HG02763 (cell line): Measurements from ENCODE around the gene CUL2.
"Not testable (repeated sequence)": the region's sequence is repeated elsewhere in the genome, so short reads cannot be mapped to it uniquely, and the experiment has no call there.

Source experiments
- ATAC-seq: cut with Tn5 transposase; IDR thresholded peaks from one replicate; pipeline ENCODE4 v1.9.1; 2021; ENCODE audit warnings: mild to moderate bottlenecking, moderate library complexity; ENCODE audit not compliant: unreplicated experiment

The CUL2 gene

DNA sequence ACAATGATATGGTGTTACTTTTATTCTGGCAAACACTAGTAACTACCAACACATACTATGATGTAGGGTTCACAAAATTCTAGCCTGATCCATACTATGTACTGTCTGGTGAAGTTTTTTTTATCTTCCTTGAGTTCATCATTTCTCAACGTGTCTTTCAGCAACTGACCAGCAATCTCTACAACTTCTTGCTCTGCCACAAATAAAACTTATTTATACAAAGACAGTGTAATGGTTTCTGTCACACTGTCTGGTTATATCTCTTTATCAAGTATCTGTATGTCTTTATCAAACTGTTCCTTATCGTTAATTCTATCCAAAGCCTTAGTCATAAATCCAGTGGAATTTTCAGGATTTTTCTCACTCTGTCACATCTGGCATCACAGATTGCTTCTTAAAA lies 69.7 kb downstream of the CUL2 start:
- no peak for ATAC-seq

GRCh38 chr10:35019041-35020024 lies 70.8 kb downstream of the CUL2 start:
- ATAC-seq, result no peak

GRCh38 chr10:35017608-35018007 lies 72.5 kb downstream of the CUL2 start:
- no peak for ATAC-seq

DNA sequence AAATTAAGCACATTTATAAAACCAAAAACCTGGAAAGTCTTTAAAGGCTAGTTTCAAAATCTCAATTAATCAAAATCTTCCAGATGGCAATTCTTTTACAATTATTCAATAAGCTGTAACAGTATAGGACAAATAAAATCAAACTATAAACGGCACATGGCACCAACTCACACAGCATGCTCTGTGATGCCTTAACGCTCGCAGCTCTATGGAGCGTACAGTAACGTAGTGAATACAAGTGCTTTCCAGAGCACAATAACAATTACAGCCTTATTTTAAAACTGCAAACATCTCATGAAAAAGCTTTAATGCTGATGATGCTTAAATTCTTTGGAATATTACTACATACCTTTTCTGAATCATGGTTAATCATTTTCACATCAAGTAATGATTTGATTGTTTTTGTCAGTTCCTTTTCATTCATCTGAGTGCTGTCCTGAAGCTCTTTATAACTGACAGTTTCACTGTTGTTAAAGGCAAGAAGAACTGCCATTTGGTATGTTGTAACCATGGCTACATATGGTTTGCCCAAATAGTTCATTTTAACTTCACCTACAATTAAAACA lies 74.2 kb downstream of the CUL2 start:
- ATAC-seq, result no peak

DNA sequence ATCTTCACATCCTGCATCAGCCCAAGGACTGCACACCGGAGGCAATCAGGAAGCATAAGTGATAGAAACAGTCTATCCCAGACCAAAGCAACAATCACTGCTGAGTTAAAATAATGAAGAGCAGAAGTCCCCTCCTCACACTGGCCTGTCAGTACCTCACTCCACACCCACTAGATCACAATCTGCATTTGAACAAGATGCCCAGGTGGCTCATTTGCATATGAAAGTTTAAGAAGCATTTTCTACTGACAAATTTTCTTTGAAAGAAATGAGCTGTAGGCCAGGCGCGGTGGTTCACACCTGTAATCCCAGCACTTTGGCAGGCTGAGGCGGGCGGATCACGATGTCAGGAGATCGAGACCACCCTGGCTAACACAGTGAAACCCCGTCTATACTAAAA lies 77.4 kb downstream of the CUL2 start:
- no peak for ATAC-seq

DNA sequence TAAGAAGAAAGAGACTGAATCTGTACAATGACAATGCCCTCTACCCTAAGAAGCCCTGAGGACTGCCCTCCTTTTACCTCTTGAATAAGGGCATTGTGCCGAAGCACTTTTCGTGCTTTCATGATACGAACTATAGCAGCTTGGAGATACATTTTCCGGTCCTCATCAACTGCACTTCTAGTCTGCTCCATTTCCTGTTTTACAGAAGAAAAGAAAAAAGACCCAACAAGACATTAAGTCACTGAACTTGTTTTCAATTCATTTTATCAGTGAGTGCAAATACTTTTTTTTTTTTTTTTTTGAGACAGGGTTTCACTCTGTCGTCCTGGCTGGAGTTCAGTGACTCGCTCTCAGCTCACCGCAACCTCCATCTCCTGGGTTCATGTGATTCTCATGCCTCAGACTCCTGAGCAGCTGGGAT lies 78.4 kb downstream of the CUL2 start:
- no peak for ATAC-seq

DNA sequence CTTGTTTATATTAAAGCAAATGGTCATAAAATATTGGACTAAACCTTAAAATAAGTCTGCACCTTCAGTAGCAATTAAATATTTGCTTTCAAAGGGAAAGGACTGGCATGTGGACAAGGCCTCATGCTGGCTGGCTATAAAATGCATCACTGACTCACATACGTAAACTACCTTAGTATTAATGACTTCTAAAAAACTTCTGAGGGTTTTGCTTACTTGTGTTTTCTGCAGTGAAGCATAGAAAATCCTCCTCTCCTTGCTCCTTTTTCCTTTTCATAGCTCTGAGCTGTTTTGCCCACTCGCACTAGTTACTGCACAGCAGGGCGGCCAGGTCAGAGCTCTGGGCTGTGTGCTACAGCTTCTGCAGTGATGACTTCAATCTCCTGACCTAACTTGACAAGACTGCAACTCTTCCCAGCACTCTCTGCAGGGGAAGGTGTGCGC lies 82.3 kb downstream of the CUL2 start:
- no peak for ATAC-seq

DNA sequence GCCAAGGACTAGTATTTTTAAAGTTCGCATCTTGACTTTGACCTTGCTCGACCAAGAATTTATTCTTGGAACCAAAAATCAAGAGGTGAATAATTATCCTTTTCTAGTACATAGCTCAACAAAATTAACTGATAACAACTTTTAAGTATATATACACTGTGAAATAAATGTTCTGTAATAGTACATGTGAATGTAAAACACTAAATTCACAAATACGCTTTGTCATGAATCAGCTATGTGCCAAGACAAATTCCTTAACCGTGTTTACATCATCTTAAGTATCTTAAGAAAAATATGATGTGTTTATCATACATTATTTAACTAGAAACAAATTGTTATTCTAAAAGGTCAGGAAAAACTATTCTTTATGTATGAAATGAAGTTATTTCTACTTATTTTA lies 83.3 kb downstream of the CUL2 start:
- no peak for ATAC-seq

DNA sequence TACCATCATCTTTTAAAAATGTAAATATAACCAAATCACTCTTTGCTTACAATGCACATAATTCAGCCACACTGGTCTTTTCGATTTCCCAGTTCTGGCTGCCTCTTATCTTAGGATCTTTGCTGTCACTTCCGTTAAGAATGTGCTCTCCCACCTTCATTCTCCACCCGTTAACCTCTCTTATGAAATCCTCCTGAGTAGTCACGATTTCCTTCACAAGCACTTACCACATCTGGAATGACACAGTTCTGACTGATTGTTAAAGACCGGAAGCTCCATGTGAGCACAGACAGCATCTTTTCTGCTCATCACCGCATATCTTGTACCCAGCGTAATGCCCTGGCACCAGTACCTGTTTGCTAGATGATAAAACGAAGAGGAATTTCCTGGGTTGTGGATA lies 84.3 kb downstream of the CUL2 start:
- no peak for ATAC-seq

DNA sequence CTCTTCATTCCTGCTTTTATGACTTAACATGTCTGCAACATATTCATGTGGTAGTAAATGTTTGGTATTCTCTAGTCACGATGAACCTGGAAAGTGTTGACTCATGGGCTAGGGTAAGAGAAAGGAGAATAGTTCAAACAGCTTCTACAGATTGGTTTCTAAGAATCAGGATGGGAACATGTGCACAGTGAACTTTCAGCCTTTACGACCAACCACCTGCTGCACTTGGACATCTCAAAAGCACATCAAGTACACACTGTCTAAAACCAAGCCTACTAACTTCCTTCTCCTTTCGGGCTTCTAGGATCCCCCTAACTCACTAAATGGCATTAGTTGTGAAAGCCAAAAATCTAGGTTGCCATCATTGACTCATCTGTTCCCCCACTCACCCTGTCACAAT lies 85.5 kb downstream of the CUL2 start:
- ATAC-seq, result no peak

DNA sequence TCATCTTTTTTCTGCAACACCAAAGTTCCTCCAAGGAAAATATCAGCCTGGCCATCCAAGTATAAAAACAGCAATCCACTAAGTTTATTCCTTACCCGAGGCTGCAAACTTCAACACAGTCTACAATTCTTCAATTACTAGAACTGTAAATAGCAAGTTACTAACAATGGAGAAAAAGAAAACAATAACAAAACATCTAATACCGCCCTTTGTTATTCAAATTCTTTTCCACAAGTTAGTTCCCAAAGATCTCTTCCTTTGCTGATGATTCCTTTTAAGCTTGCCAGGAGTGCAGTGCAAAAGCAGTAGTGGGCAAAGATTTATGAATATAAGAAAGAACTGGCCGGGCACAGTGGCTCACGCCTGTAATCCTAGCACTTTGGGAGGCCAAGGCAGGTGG lies 86.2 kb downstream of the CUL2 start:
- no peak for ATAC-seq

DNA sequence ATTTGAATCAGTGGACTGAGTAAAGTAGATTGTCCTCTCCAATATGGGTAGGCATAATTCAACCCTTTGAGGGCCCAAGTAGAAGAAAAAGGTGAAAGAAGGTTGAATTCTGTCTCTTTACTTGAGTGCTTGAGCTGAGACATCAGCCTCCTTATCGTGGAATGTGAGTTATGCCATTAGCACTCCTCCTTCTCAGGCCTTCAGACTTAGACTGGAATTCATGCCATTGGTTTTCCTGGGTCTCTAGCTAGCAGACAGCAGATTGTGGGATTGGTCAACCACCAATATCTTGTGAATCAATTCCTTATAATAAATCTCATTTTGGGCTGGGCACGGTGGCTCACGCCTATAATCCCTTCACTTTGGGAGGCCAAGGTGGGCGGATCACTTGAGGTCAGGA lies 89.2 kb downstream of the CUL2 start:
- no peak for ATAC-seq

- ATAC-seq, result no peak
These were observed 90.6 kb downstream of the CUL2 start for GRCh38 chr10:34999532-34999931.

- no peak for ATAC-seq
These were observed 91.2 kb downstream of the CUL2 start for GRCh38 chr10:34998940-34999339.

DNA sequence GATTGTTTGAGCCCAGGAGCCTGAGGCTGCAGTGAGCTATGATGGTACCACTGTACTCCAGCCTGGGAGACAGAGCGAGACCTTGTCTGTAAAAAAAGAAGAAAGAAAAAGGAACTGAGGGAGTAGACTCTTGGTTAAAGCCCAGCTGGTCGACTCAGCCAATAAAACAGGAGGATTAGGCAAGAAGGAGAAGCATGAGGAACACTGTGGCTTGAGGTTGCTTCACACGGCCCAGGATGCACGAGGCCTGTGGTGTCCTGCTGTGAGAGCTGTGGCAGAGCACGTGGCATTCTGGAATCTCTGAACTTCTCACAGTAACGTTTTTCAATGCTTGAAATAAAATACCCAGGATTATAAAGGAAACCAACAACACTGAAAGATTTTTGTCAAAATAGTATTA lies 93.3 kb downstream of the CUL2 start:
- no peak for ATAC-seq

- no peak for ATAC-seq
These were observed 94.2 kb downstream of the CUL2 start for GRCh38 chr10:34995925-34996324.

- ATAC-seq, result peak; percentile 82
These were observed 95.5 kb downstream of the CUL2 start for GRCh38 chr10:34994565-34995142.

- no peak for ATAC-seq
These were observed 96.4 kb downstream of the CUL2 start for GRCh38 chr10:34993782-34994181.

DNA sequence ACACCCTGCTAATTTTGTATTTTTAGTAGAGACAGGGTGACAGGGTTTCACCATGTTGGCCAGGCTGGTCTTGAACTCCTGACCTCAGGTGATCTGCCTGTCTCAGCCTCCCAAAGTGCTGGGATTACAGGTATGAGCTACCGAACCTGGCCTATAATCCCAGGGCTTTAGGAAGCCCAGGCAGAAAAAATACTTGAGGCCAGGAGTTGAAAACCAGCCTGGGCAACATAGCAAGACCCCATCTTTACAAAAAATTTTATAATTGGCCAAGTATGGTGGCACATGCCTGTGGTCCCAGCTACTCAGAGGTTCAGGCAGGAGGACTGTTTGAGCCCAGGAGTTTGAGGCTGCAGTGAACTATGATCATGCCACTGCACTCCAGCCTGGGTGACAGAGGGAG lies 99.0 kb downstream of the CUL2 start:
- ATAC-seq, result not testable (repeated sequence)

DNA sequence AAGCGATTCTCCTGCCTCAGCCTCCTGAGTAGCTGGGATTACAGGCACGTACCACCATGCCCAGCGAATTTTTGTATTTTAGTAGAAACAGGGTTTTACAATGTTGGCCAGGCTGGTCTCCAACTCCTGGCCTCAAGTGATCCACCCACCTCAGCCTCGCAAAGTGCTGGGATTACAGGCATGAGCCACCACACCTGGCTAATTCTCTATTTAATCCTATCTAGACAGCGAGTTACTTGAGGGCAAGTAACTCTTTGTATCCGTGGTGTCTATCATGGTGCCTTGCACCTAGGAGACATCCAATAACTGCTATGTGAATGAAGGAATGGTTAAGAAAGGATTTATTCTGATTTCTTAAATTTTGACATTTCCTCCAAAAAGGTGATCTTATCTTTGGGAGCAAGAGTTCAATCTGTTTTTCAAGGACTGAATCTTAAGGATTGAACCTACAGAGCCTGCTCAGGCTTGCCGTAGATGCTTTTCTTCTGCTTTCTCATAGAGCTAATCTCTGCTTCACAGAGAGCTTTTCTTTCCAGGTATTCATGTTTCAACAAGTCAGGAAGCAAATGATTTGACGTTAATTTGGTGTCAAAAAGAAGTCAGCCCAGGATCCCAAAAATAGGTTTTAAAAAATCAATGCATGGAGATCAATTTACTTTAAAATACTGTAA lies 101.6 kb downstream of the CUL2 start:
- ATAC-seq, result no peak

- no peak for ATAC-seq
These were observed 104.3 kb downstream of the CUL2 start for GRCh38 chr10:34985823-34986222.
